ENCODE measurements around the gene EVI5L.

DNA sequence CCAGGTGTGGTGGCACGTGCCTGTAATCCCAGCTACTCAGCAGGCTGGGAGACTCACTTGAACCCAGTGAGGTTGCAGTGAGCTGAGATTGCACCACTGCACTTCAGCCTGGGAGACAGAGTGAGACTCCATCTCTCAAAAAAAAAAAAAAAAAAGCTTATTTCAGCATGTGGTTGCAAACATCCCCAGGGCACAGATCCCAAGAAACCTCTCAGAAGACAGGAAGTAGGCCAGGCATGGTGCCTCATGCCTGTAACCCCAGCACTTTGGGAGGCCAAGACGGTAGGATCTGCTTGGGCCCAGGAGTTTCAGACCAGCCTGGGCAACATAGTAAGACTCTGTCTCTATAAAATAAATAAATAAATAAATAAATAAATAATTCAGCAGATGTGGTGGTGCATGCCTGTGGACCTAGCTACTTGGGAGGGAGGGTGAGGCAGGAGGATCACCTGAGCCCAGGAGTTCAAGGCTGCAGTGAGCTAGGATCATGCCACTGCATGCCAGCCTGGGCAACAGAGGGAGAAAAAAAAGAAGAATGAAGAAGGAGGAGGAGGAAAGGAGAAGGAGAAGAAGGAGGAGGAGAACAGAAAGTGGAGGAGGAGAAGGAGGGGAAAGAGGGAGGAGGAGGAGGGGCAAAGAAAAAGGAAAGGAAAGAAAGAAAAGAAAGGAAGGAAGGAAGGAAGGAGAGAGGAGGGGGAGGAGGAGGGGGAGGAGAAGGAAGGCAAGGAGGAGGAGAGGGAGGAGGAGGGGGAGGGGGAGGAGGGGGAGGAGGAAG, 54.0 kb downstream of the EVI5L start:
- TF ChIP-seq, protein P1, sequence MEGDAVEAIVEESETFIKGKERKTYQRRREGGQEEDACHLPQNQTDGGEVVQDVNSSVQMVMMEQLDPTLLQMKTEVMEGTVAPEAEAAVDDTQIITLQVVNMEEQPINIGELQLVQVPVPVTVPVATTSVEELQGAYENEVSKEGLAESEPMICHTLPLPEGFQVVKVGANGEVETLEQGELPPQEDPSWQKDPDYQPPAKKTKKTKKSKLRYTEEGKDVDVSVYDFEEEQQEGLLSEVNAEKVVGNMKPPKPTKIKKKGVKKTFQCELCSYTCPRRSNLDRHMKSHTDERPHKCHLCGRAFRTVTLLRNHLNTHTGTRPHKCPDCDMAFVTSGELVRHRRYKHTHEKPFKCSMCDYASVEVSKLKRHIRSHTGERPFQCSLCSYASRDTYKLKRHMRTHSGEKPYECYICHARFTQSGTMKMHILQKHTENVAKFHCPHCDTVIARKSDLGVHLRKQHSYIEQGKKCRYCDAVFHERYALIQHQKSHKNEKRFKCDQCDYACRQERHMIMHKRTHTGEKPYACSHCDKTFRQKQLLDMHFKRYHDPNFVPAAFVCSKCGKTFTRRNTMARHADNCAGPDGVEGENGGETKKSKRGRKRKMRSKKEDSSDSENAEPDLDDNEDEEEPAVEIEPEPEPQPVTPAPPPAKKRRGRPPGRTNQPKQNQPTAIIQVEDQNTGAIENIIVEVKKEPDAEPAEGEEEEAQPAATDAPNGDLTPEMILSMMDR (IDR thresholded peaks at IDR 0.05), result no peak
- TF ChIP-seq POLR2A (IDR thresholded peaks at IDR 0.05), result no peak
